G401.6 (cell line): ENCODE data around the gene DCAF4L1.
A peak's percentile ranks its signal among the peaks of the same experiment; 100 is the strongest.

Experiments
- FAIRE-seq: peaks from 2 replicates; lab custom pipeline; 2012; peaks lifted over from hg19 to GRCh38; lab: Jason Lieb, UNC

DCAF4L1 gene

GRCh38 chr4:41990365-41991111 lies 9.0 kb downstream of the DCAF4L1 start, which contains the start of gene SLC30A9:
Gene SLC30A9, plus strand, starts transcription at chr4:41990530. Its CDS starts 122 bp downstream, at chr4:41990652.
- peak; percentile 94 for FAIRE-seq

- no peak for FAIRE-seq
These were observed 10.6 kb downstream of the DCAF4L1 start for GRCh38 chr4:41991916-41992767.

GRCh38 chr4:41992967-41993857 lies 11.7 kb downstream of the DCAF4L1 start:
- FAIRE-seq = peak; percentile 92

GRCh38 chr4:41994461-41994985 lies 13.0 kb downstream of the DCAF4L1 start:
- FAIRE-seq = no peak

GRCh38 chr4:41998019-41998418 lies 16.5 kb downstream of the DCAF4L1 start:
- FAIRE-seq = no peak

GRCh38 chr4:41999321-41999720 lies 17.8 kb downstream of the DCAF4L1 start:
- FAIRE-seq = no peak

GRCh38 chr4:42008011-42008786 lies 26.6 kb downstream of the DCAF4L1 start:
- FAIRE-seq = no peak

GRCh38 chr4:42015438-42015837 lies 33.9 kb downstream of the DCAF4L1 start:
- no peak for FAIRE-seq

- no peak for FAIRE-seq
These were observed 36.9 kb downstream of the DCAF4L1 start for GRCh38 chr4:42018451-42018850.
